ENCODE results near the gene VPS50. TPM values are rescaled to one million over a fixed set of nuclear protein-coding genes. Genes with fewer than 3 reads are reported as not detected.
A peak's percentile ranks its signal among the peaks of the same experiment; 100 is the strongest.

Gene VPS50
- total RNA-seq, 1 donor: 34.4 TPM

GRCh38 chr7:93298671-93299070 is 66.5 kb downstream of the VPS50 start:
- no peak for TF ChIP-seq CTCF (IDR thresholded peaks at IDR 0.05; ENCODE audit: extremely low read depth, low read depth, low read length)
- Histone ChIP-seq H3K27ac (ENCODE audit: low read depth, low read length) (peak overlapping the region; percentile 36), H3K4me3 (ENCODE audit: insufficient read depth, low read length) (no peak overlapping the region), H2AFZ (ENCODE audit: low read length) (no peak overlapping the region), H3K27me3 (ENCODE audit: insufficient read depth, low read length) (no peaks in the 10 kb centered on the region), H3K9me3 (ENCODE audit: low read depth, low read length) (no peaks in the 10 kb centered on the region), H3K4me2 (ENCODE audit: insufficient read depth, low read length) (peak overlapping the region; percentile 36), H3K79me2 (ENCODE audit: insufficient read depth, low read length) (no peaks in the 10 kb centered on the region), H3K36me3 (ENCODE audit: insufficient read depth, low read length) (no peaks in the 10 kb centered on the region), H3K4me1 (ENCODE audit: insufficient read depth, low read length) (peaks cover 15% of the 10 kb centered on the region), H4K20me1 (ENCODE audit: insufficient read depth, low read length) (no peaks in the 10 kb centered on the region)
- DNase-seq (ENCODE audit: insufficient read length, low spot score, missing footprints): peak; percentile 48

- no peaks in the 10 kb centered on the region for H3K79me2 ChIP-seq (ENCODE audit: insufficient read depth, low read length)
- no peak overlapping the region for H3K27ac ChIP-seq (ENCODE audit: low read depth, low read length)
- no peak for TF ChIP-seq CTCF (IDR thresholded peaks at IDR 0.05; ENCODE audit: extremely low read depth, low read depth, low read length)
- H3K27me3 ChIP-seq (ENCODE audit: insufficient read depth, low read length): no peaks in the 10 kb centered on the region
- H3K4me1 ChIP-seq (ENCODE audit: insufficient read depth, low read length): peaks cover 16% of the 10 kb centered on the region
- no peaks in the 10 kb centered on the region for H3K36me3 ChIP-seq (ENCODE audit: insufficient read depth, low read length)
- H3K4me2 ChIP-seq (ENCODE audit: insufficient read depth, low read length): no peak overlapping the region
- no peaks in the 10 kb centered on the region for H4K20me1 ChIP-seq (ENCODE audit: insufficient read depth, low read length)
- H3K4me3 ChIP-seq (ENCODE audit: insufficient read depth, low read length): no peak overlapping the region
- no peaks in the 10 kb centered on the region for H3K9me3 ChIP-seq (ENCODE audit: low read depth, low read length)
- H2AFZ ChIP-seq (ENCODE audit: low read length): no peak overlapping the region
- DNase-seq (ENCODE audit: insufficient read length, low spot score, missing footprints): no peak
Observed at GRCh38 chr7:93301736-93302135, 69.6 kb downstream of the VPS50 start.

- Histone ChIP-seq H3K4me3 (ENCODE audit: insufficient read depth, low read length) (no peak overlapping the region), H3K27ac (ENCODE audit: low read depth, low read length) (peak overlapping the region; percentile 43), H4K20me1 (ENCODE audit: insufficient read depth, low read length) (no peaks in the 10 kb centered on the region), H3K4me2 (ENCODE audit: insufficient read depth, low read length) (peak overlapping the region; percentile 51), H3K79me2 (ENCODE audit: insufficient read depth, low read length) (no peaks in the 10 kb centered on the region), H2AFZ (ENCODE audit: low read length) (peak overlapping the region; percentile 12), H3K4me1 (ENCODE audit: insufficient read depth, low read length) (peaks cover 22% of the 10 kb centered on the region), H3K27me3 (ENCODE audit: insufficient read depth, low read length) (no peaks in the 10 kb centered on the region), H3K9me3 (ENCODE audit: low read depth, low read length) (no peaks in the 10 kb centered on the region), H3K36me3 (ENCODE audit: insufficient read depth, low read length) (no peaks in the 10 kb centered on the region)
- TF ChIP-seq CTCF (IDR thresholded peaks at IDR 0.05; ENCODE audit: extremely low read depth, low read depth, low read length): no peak
- DNase-seq (ENCODE audit: insufficient read length, low spot score, missing footprints): no peak
Observed at GRCh38 chr7:93307131-93307660, 75.0 kb downstream of the VPS50 start.

- TF ChIP-seq CTCF (IDR thresholded peaks at IDR 0.05; ENCODE audit: extremely low read depth, low read depth, low read length): no peak
- H3K4me2 ChIP-seq (ENCODE audit: insufficient read depth, low read length): no peak overlapping the region
- peak overlapping the region; percentile 11 for H3K27ac ChIP-seq (ENCODE audit: low read depth, low read length)
- no peaks in the 10 kb centered on the region for H3K36me3 ChIP-seq (ENCODE audit: insufficient read depth, low read length)
- H3K79me2 ChIP-seq (ENCODE audit: insufficient read depth, low read length): no peaks in the 10 kb centered on the region
- no peaks in the 10 kb centered on the region for H4K20me1 ChIP-seq (ENCODE audit: insufficient read depth, low read length)
- no peaks in the 10 kb centered on the region for H3K27me3 ChIP-seq (ENCODE audit: insufficient read depth, low read length)
- no peak for DNase-seq (ENCODE audit: insufficient read length, low spot score, missing footprints)
- no peaks in the 10 kb centered on the region for H3K9me3 ChIP-seq (ENCODE audit: low read depth, low read length)
- H3K4me1 ChIP-seq (ENCODE audit: insufficient read depth, low read length): peaks cover 22% of the 10 kb centered on the region
- no peak overlapping the region for H2AFZ ChIP-seq (ENCODE audit: low read length)
- H3K4me3 ChIP-seq (ENCODE audit: insufficient read depth, low read length): no peak overlapping the region
Observed at GRCh38 chr7:93307943-93308342, 75.8 kb downstream of the VPS50 start.
